ENCODE data around the gene ZNF2. TPM values are rescaled to one million over a fixed set of nuclear protein-coding genes. Genes with fewer than 3 reads are reported as not detected.

ZNF2 gene
- total RNA-seq, result 1 to 10 TPM in 1 of 2 donors, under 1 TPM in 1; 0.99 to 2.3 TPM

DNA sequence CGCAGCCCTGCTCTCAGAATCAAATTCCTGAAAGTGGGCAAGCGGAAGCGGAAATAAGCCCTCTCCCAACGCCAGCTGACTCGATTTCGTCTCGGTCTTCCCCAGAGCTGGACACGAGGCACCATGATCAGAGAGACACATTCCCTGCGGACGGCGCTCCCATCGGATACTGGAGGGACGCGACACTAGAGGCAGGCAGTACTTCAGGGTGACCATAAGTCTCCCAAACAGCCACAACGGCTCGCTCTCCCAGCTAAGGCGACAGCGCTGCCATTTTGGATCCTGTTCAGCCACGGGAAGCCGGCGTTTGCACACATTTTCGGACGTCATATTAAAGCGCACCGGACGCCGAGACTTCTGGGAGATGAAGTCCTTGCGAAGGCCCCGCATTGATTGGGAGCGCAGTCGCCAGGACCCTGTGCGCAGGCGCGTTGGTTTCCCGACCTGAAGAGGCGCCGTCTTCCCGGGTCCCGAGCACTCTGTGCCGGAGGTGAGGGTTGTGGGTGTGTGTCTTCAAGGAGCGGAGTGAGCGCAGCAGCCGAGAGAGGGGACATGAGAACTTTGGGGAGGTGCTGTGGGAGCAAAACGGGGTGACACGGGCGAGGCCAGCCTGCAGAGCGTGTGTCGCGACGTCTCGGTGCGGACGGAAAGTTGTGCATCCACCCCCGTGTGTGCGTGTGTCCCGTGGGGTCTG, at the start of gene ZNF2:
ZNF2 (plus strand) TSS at position 439 of the 694 bp plus-strand sequence. CDS start 10,418 bp downstream, outside the sequence.
- peak; percentile 99 for ATAC-seq
- Histone ChIP-seq H3K4me1 (peaks cover 29% of the 10 kb centered on the region), H3K36me3 (replicated peaks in 1 of 2; ENCODE audit: insufficient read depth in 1 of 2, low read depth in 2 of 2) (no peaks in the 10 kb centered on the region), H3K27me3 (no peaks in the 10 kb centered on the region), H3K4me3 (peak within 1 kb of the TSS; percentile 54 to 64), H3K27ac (peak within 1 kb of the TSS; percentile 75 to 97 (median 94)), H3K9me3 (no peaks in the 10 kb centered on the region)
- DNase-seq, result peak; percentile 98 to 99 (median 98)
- TF ChIP-seq, protein P1, sequence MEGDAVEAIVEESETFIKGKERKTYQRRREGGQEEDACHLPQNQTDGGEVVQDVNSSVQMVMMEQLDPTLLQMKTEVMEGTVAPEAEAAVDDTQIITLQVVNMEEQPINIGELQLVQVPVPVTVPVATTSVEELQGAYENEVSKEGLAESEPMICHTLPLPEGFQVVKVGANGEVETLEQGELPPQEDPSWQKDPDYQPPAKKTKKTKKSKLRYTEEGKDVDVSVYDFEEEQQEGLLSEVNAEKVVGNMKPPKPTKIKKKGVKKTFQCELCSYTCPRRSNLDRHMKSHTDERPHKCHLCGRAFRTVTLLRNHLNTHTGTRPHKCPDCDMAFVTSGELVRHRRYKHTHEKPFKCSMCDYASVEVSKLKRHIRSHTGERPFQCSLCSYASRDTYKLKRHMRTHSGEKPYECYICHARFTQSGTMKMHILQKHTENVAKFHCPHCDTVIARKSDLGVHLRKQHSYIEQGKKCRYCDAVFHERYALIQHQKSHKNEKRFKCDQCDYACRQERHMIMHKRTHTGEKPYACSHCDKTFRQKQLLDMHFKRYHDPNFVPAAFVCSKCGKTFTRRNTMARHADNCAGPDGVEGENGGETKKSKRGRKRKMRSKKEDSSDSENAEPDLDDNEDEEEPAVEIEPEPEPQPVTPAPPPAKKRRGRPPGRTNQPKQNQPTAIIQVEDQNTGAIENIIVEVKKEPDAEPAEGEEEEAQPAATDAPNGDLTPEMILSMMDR (IDR thresholded peaks at IDR 0.05), result no peak
- peak; percentile 64 to 95 (median 89) for TF ChIP-seq POLR2A (IDR thresholded peaks at IDR 0.05)
- 0% methylated on average over 4 to 55 of the region's 56 CpGs for WGBS, 2 donors
- intact Hi-C loops (cut with DNase I), result no loop called here

DNA sequence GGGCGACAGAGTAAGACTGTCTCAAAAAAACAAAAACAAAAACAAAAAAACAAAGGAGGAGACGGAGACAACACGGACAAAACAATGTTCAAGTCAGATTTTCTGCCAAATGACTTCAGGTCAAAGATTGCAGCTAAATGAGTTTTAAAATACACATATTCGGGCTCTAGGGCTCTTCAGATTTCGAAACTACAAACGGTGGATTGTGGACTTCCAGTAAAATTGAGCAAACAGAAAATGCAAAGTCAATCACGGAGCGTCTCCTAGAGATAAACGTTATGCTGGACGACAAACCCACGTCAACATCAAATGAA, 44.6 kb upstream of the ZNF2 start:
- DNase-seq (no peak), ATAC-seq (no peak)

DNA sequence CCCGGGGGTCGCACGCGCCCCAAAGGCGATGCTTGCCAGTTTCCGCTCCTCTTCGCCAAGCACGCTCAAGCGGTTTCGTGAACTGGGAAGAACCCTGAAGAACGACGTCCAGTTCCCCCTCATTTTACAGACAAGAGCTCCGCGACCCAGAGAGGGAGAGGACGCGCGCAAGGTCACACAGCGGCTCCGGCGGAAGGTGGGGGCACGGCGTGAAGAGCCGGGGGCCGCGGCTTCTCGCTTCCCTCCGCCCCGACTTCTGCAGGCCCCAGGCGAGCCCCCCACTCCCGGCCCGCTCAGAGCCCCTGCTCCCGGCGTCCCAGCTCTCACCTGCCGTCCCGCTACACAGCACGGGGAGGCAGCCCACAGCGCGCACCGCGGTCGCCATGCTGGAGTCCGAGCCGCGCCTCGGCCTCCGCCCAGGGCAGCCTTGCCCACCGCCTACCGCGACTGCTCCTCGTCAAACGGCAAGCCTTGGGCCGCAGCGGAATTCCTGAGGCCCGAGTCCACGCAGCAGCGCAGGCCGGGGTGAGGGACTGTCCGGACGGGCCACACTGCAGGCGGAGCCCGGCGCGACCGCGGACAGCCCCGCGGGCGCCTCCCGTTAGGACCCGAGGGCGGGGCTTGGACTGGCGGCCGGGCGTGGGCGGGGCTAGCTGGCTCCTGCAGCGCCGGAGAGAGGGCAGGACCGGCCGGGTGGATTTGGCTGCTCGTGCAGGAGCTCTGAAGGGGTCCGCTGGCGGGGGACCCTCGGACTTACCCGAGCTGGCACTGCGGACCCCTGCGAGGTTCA, 44.0 kb upstream of the ZNF2 start, which contains the start of gene MRPS5:
MRPS5 (minus strand) TSS at position 402 of the 790 bp plus-strand sequence; CDS start at position 385, 17 bp downstream.
- Histone ChIP-seq H3K4me3 (peak within 1 kb of the TSS; percentile 61 to 82), H3K27ac (peak within 1 kb of the TSS; percentile 83 to 97 (median 92)), H3K4me1 (peaks cover 19% of the 10 kb centered on the region), H3K36me3 (replicated peaks in 1 of 2; ENCODE audit: insufficient read depth in 1 of 2, low read depth in 2 of 2) (no peaks in the 10 kb centered on the region), H3K9me3 (no peaks in the 10 kb centered on the region), H3K27me3 (no peaks in the 10 kb centered on the region)
- ATAC-seq, result peak; percentile 95
- WGBS, 2 donors, result 0% methylated on average over 4 to 84 of the region's 86 CpGs
- peak; percentile 82 to 89 (median 84) for DNase-seq
- peak; percentile 50 to 72 (median 71) for TF ChIP-seq POLR2A (IDR thresholded peaks at IDR 0.05)
- TF ChIP-seq, protein P1 (IDR thresholded peaks at IDR 0.05), result peak in 2 of 7 experiments; percentile 18 to 24
- intact Hi-C loops (cut with DNase I), result no loop called here

More for the DNA sequence above, 44.6 kb upstream of the ZNF2 start:
- H3K27ac ChIP-seq, result peak overlapping the region in 3 of 4 donors; percentile 88 to 97 (median 96)
- intact Hi-C loops (cut with DNase I), result no loop called here
- no peaks in the 10 kb centered on the region for H3K27me3 ChIP-seq
- H3K4me1 ChIP-seq, result peaks cover 19% of the 10 kb centered on the region
- no peaks in the 10 kb centered on the region for H3K9me3 ChIP-seq
- no peaks in the 10 kb centered on the region for H3K36me3 ChIP-seq (replicated peaks in 1 of 2; ENCODE audit: insufficient read depth in 1 of 2, low read depth in 2 of 2)
- H3K4me3 ChIP-seq, result peak overlapping the region; percentile 61 to 82
- WGBS, 2 donors, result 0 to 1% methylated on average over 11 of the region's 11 CpGs
- no peak for TF ChIP-seq POLR2A (IDR thresholded peaks at IDR 0.05)
- TF ChIP-seq, protein P1 (IDR thresholded peaks at IDR 0.05), result no peak

DNA sequence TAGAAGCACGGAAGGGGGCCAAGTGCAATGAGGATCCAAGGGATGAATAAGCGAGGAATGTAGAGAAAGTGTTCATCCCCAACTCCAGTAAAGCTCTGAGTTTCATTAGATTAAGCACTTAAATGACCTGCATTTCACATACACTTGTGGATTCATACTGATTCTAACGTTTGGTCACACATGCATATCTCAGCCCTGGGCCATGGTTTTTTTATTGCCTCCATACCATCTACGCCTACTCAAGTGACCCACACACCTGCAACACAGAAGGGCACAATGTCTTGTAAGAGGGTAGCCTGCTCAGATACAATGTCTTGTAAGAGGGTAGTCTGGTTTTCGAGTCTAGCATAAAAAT, 43.4 kb upstream of the ZNF2 start:
- peaks cover 19% of the 10 kb centered on the region for H3K4me1 ChIP-seq
- no peaks in the 10 kb centered on the region for H3K27me3 ChIP-seq
- H3K36me3 ChIP-seq (replicated peaks in 1 of 2; ENCODE audit: insufficient read depth in 1 of 2, low read depth in 2 of 2), result no peaks in the 10 kb centered on the region
- DNase-seq, result no peak
- ATAC-seq, result peak; percentile 19
- peak overlapping the region; percentile 83 to 97 (median 92) for H3K27ac ChIP-seq
- intact Hi-C loops (cut with DNase I), result no loop called here
- no peaks in the 10 kb centered on the region for H3K9me3 ChIP-seq
- H3K4me3 ChIP-seq, result peak overlapping the region; percentile 61 to 82
- 14 to 21% methylated on average over 5 of the region's 5 CpGs for WGBS, 2 donors
- no peak for TF ChIP-seq POLR2A (IDR thresholded peaks at IDR 0.05)
- TF ChIP-seq, protein P1 (IDR thresholded peaks at IDR 0.05), result no peak

All from body of pancreas (tissue), 4 donors.